Astrocyte of the spinal cord (primary cell): ENCODE measurements around the gene MBD3.
A peak's percentile ranks its signal among the peaks of the same experiment; 100 is the strongest.

Source experiments
- DNase-seq: peaks from one replicate; pipeline ENCODE4 v3.0.0; 2011; ENCODE audit warnings: low read depth, low spot score
- H3K4me3 ChIP-seq: 2 replicates; pipeline ENCODE4 v1.5.1; 2011; ENCODE audit warnings: low read depth, mild to moderate bottlenecking, low read length, moderate library complexity
- CTCF ChIP-seq: IDR thresholded peaks from 2 replicates; pipeline ENCODE4 v1.5.1; 2012; ENCODE audit warnings: low read depth, mild to moderate bottlenecking, low read length, inconsistent platforms
- in situ Hi-C: cut with HindIII; loops from 2 replicates; pipeline ENCODE4 v1.10.0; 2017; ENCODE audit warnings: low sequenced_read_pairs

The MBD3 gene

DNA sequence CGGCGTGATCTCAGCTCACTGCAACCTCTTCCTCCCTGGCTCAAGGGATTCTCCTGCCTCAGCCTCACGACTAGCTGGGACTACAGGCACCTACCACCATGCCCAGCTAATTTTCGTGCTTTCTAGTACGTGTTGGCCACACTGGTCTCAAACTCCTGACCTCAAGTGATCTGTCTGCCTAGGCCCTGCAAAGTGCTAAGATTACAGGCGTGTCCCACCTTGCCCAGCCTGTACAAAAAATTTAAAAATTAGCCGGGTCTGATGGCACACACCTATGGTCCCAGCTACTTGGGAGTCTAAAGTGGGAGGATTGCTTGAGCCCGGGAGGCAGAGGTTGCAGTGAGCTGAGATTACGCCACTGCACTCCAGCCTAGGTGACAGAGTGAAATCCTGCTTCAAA, 19.9 kb downstream of the MBD3 start:
- in situ Hi-C loops: no loop called here
- H3K4me3 ChIP-seq: no peak overlapping the region
- TF ChIP-seq CTCF: no peak
- no peak for DNase-seq

DNA sequence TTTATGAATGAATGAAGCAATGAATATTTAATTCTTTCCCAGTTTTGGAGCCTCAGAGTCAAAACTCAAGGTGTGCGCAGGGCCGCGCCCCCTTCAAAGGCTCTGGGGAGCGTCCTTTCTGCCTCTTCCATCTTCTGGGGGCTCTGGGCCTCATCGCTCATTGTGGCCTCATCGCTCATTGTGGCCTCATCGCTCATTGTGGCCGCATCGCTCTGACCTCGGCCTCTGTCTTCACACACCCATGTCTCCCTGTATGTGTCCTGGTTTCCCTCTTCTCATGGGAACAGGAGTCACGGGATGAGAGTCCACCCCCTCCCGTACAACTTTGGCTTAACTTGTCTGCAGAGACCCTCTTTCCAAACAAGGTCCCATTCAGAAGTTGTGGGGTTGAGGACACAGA, 21.3 kb downstream of the MBD3 start:
- no peak for DNase-seq
- TF ChIP-seq CTCF: no peak
- in situ Hi-C loops: no loop called here
- no peak overlapping the region for H3K4me3 ChIP-seq

DNA sequence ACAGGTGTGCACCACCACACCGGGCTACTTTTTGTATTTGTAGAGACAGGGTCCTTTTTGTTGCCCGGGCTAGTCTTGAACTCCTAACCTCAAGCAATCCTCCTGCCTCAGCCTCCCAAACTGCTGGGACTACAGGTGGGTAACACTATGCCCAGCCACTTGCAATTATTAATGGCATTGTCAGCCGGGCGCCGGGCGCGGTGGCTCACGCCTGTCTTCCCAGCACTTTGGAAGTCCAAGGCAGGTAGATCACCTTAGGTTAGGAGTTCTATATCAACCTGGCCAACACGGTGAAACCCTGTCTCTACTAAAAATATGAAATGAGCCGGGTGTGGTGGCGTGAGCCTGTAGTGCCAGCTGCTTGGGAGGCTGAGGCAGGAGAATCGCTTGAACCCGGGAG, 21.8 kb downstream of the MBD3 start:
- H3K4me3 ChIP-seq: no peak overlapping the region
- in situ Hi-C loops: no loop called here
- TF ChIP-seq CTCF: no peak
- no peak for DNase-seq

DNA sequence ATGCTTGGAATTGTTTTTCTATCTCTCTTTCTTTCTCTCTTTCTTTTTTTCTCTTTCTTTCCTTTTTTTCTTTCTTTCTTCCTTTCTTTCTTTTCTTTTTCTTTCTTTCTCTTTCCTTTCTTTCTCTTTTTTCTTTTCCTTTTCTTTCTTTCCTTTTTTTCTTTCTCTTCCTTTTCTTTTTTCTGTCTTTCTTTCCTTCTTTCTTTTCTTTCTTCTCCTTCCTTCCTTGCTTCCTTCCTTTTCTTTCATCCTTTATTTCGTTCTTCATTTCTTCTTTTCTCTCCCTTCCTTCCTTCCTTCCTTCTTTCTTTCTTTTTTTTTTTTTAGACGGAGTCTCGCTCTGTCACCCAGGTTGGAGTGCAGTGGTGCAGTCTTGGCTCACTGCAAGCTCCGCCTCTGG, 22.7 kb downstream of the MBD3 start:
- H3K4me3 ChIP-seq: no peak overlapping the region
- no peak for TF ChIP-seq CTCF
- in situ Hi-C loops: no loop called here
- no peak for DNase-seq

DNA sequence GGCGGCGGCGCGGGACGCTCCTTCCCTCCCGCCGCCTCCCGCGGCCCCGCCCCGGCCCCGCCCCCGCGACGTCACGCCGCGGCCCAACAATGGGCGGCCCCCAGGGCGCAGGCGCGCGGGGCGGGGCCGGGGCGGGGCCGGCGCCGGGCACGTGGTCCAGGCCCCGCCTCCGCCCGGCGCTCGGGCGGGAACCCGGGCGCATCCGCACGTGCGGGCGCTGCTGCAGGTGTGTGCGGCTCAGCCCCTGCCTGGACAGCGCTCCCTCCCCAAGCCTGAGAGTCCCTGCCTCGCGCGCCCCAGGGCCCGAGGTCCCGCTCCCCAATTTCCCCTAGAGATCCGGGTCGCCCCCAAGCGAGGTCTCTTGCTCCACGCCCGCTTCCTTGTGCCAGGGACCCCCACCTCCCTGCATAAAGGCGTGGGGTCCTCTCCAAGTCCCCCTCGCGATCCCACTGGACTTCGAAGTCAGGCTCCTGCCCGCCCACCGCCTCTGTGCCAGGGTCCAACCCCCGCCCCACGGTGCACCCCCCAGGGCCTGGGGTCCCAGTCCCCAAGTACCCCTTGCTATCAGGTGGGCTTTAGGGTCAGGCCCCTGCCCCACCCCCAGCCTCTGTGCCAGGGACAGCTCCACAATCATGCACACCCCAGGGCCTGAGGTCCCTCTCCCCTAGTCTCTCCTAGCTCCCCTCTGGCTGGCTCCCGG, 24.2 kb downstream of the MBD3 start, which contains the start of gene MEX3D:
Gene MEX3D (minus strand): TSS at position 6 of the 700 bp plus-strand sequence. CDS start 267 bp downstream, outside the sequence.
- H3K4me3 ChIP-seq: peak within 1 kb of the TSS; percentile 62
- no peak for TF ChIP-seq CTCF
- in situ Hi-C loops: no loop called here

GRCh38 chr19:1567848-1568227, 24.8 kb downstream of the MBD3 start:
- DNase-seq: no peak
- TF ChIP-seq CTCF: no peak
- in situ Hi-C loops: no loop called here
- peak overlapping the region; percentile 62 for H3K4me3 ChIP-seq

More for the DNA sequence above, 24.2 kb downstream of the MBD3 start, which contains the start of gene MEX3D:
- peak; percentile 56 for DNase-seq
